Subcutaneous abdominal adipose tissue (tissue), 5 donors: ENCODE results near the gene F8.
"Not testable (repeated sequence)": the region's sequence is repeated elsewhere in the genome, so short reads cannot be mapped to it uniquely, and the experiment has no call there.

Source experiments
- H3K27ac ChIP-seq: one replicate; pipeline ENCODE4 v1.7.0; 2013; ENCODE audit warnings: low read depth, mild to moderate bottlenecking, inconsistent platforms, low read length, moderate library complexity
- H3K27me3 ChIP-seq, 5 donors: one replicate each; pipeline ENCODE4 v1.7.0; 2013; ENCODE audit warnings: low read length in 5 of 5, inconsistent platforms in 1 of 5; ENCODE audit not compliant: control insufficient read depth in 5 of 5, insufficient read depth in 4 of 5
- H3K36me3 ChIP-seq, 5 donors: one replicate each; pipeline ENCODE4 v1.7.0; 2013; ENCODE audit warnings: low read length in 5 of 5; ENCODE audit not compliant: control insufficient read depth in 5 of 5, insufficient read depth in 5 of 5
- H3K4me1 ChIP-seq, 5 donors: one replicate each; pipeline ENCODE4 v1.7.0; 2013; ENCODE audit warnings: low read length in 5 of 5, mild to moderate bottlenecking in 3 of 5, moderate library complexity in 1 of 5; ENCODE audit not compliant: control insufficient read depth in 5 of 5, insufficient read depth in 5 of 5
- H3K4me3 ChIP-seq, 5 donors: one replicate each; pipeline ENCODE4 v1.7.0; 2013; ENCODE audit warnings: low read length in 5 of 5, low read depth in 1 of 5
- H3K9ac ChIP-seq, 5 donors: one replicate each; pipeline ENCODE4 v1.7.0; 2013; ENCODE audit warnings: low read length in 5 of 5, mild to moderate bottlenecking in 4 of 5, moderate library complexity in 3 of 5
- H3K9me3 ChIP-seq, 5 donors: one replicate each; pipeline ENCODE4 v1.7.0; 2013; ENCODE audit warnings: low read length in 5 of 5; ENCODE audit not compliant: control insufficient read depth in 5 of 5
- donor health status: healthy.
- donor health status: healthy.
- donor health status: healthy.
- donor health status: healthy.
- donor health status: healthy.

F8 gene

GRCh38 chrX:155009994-155010472 lies 12.5 kb downstream of the F8 start:
- H3K36me3 ChIP-seq = no peaks in the 10 kb centered on the region
- no peak overlapping the region for H3K9ac ChIP-seq
- H3K27ac ChIP-seq = no peak overlapping the region
- H3K9me3 ChIP-seq = no peaks in the 10 kb centered on the region
- peaks cover 5 to 19% (median 9%) of the 10 kb centered on the region in 5 donors for H3K4me1 ChIP-seq
- H3K4me3 ChIP-seq = no peak overlapping the region
- H3K27me3 ChIP-seq = no peaks in the 10 kb centered on the region

- H3K27ac ChIP-seq, H3K9me3 ChIP-seq, H3K4me3 ChIP-seq, H3K9ac ChIP-seq, H3K27me3 ChIP-seq, H3K36me3 ChIP-seq: not testable (repeated sequence)
- peaks cover 5 to 19% (median 9%) of the 10 kb centered on the region in 5 donors for H3K4me1 ChIP-seq
Measured at GRCh38 chrX:155008578-155008977, 13.9 kb downstream of the F8 start.

DNA sequence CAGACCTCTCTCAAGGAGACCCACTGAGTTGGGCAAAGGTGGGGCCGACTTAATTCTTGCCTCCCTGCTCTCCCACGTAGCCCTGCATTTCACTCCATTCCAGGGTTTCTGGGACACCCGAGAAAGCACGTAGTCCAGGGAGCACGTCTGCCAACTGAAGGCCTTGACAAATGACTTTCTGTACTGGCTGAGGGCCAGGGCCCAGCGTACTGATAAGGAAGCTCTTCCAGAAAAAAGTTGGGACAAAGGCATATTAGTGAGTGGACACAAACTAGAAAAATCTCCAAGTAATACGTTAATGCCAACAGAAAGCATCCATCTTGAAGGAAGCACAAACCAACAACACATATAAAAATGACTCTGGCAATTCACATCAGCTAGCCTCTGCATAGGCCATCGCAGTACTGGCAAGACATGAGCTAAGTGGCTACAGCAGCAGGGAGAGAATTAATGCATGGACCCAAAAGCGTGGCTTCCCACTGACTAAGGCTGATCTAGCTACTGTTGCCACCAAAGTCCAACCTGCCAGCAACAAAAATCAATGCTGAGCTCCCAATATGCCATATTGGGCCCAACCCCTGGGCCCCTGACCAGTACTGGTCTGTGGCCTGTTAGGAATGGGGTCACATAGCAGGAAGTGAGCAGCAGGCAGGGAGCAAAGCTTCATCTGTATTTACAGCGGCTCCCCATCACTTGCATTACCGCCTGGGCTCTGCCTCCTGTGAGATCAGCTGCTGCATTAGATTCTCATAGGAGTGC lies 15.4 kb downstream of the F8 start:
- not testable (repeated sequence) for H3K27ac ChIP-seq, H3K4me3 ChIP-seq, H3K36me3 ChIP-seq, H3K9me3 ChIP-seq, H3K9ac ChIP-seq, H3K27me3 ChIP-seq
- H3K4me1 ChIP-seq = peaks cover 5 to 19% (median 9%) of the 10 kb centered on the region in 5 donors

DNA sequence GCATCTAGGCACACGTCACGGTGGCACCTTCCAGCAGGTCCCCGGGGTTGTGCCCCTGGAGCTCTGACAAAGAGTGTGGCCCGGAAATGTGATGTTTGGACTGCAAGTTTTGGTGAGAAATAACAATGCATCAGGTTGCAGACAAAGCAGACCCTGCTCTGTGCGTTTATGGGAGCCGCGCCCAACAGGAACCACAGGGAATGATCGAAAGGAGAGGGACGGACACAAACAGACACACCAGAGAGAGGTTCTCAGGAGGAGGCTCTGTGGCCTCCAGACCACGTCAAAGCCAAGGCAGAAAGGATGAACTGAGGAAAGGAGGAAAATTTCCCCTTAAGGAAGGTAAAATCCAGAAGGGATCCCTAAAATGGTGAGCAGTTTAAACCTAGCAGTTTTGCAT lies 16.1 kb downstream of the F8 start:
- not testable (repeated sequence) for H3K9me3 ChIP-seq, H3K27ac ChIP-seq, H3K36me3 ChIP-seq, H3K4me3 ChIP-seq, H3K27me3 ChIP-seq, H3K9ac ChIP-seq
- H3K4me1 ChIP-seq = peaks cover 5 to 19% (median 9%) of the 10 kb centered on the region in 5 donors

- Histone ChIP-seq H3K4me3 (no peak overlapping the region), H3K36me3 (no peaks in the 10 kb centered on the region), H3K9me3 (no peaks in the 10 kb centered on the region), H3K9ac (no peak overlapping the region), H3K27me3 (no peaks in the 10 kb centered on the region), H3K4me1 (peaks cover 5 to 19% (median 9%) of the 10 kb centered on the region in 5 donors), H3K27ac (no peak overlapping the region)
Measured at GRCh38 chrX:155005190-155005589, 17.3 kb downstream of the F8 start.

DNA sequence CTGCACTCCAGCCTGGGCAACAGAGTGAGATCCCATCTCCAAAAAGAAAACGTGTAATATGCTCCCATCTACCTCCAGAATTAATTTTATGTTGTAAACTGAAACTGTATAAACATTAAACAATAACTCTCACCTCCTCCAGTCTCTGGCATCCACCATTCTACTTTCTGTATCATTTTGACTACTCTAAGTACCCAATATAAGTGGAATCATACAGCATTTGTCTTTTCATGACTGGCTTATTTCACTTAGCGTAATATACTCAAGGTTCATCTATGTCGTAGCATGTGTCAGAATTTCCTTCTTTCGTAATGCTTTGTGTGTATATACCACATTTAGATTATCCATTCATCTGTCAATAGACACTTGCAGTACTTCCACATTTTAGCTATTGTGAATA lies 20.6 kb downstream of the F8 start:
- H3K9me3 ChIP-seq = no peaks in the 10 kb centered on the region
- no peak overlapping the region for H3K4me3 ChIP-seq
- no peaks in the 10 kb centered on the region for H3K27me3 ChIP-seq
- peaks cover 0 to 6% (median 5%) of the 10 kb centered on the region in 5 donors for H3K4me1 ChIP-seq
- H3K27ac ChIP-seq = no peak overlapping the region
- no peaks in the 10 kb centered on the region for H3K36me3 ChIP-seq
- no peak overlapping the region for H3K9ac ChIP-seq

GRCh38 chrX:155000841-155001240 lies 21.7 kb downstream of the F8 start:
- no peaks in the 10 kb centered on the region for H3K27me3 ChIP-seq
- peaks cover 0 to 5% (median 4%) of the 10 kb centered on the region in 5 donors for H3K4me1 ChIP-seq
- H3K4me3 ChIP-seq = no peak overlapping the region
- H3K9me3 ChIP-seq = no peaks in the 10 kb centered on the region
- no peak overlapping the region for H3K27ac ChIP-seq
- no peaks in the 10 kb centered on the region for H3K36me3 ChIP-seq
- no peak overlapping the region for H3K9ac ChIP-seq

- Histone ChIP-seq H3K4me1 (no peaks in the 10 kb centered on the region), H3K9ac (no peak overlapping the region), H3K27me3 (no peaks in the 10 kb centered on the region), H3K36me3 (no peaks in the 10 kb centered on the region), H3K27ac (no peak overlapping the region), H3K9me3 (no peaks in the 10 kb centered on the region), H3K4me3 (no peak overlapping the region)
Measured at GRCh38 chrX:154998204-154998880, 24.2 kb downstream of the F8 start.

- H3K9me3 ChIP-seq = no peaks in the 10 kb centered on the region
- H3K4me3 ChIP-seq = no peak overlapping the region
- H3K27ac ChIP-seq = no peak overlapping the region
- H3K9ac ChIP-seq = no peak overlapping the region
- H3K36me3 ChIP-seq = no peaks in the 10 kb centered on the region
- no peaks in the 10 kb centered on the region for H3K27me3 ChIP-seq
- no peaks in the 10 kb centered on the region for H3K4me1 ChIP-seq
Measured at GRCh38 chrX:154991476-154991875, 31.0 kb downstream of the F8 start.

DNA sequence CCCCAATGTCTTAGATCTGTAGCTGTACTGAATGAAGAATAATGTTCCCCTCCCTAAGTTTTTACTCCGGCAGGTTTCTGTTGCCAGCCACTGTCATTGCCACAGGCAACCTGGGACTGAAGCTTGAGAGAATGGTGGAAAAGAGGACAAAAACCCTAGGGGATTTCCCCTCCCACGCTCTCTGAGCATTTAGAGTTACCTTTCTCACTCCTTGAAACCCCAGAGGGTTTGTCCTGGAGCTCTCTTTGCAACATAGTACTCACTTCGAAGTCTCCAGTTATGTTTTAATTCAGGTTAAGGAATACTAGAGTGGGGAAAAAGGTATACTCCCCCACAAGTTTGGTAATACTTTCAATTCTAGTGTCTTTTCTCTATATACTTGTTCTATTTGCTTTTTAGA lies 31.5 kb downstream of the F8 start:
- no peaks in the 10 kb centered on the region for H3K9me3 ChIP-seq
- no peaks in the 10 kb centered on the region for H3K36me3 ChIP-seq
- H3K27ac ChIP-seq = no peak overlapping the region
- H3K4me3 ChIP-seq = no peak overlapping the region
- H3K4me1 ChIP-seq = no peaks in the 10 kb centered on the region
- no peak overlapping the region for H3K9ac ChIP-seq
- H3K27me3 ChIP-seq = no peaks in the 10 kb centered on the region
